Uterus (tissue), 2 donors: ENCODE measurements around the gene FAM3D.

Source experiments
- CTCF ChIP-seq, 4 experiments: fragments of 200-600 bp in 2 of 4; fragments of 450-650 bp in 2 of 4; sonication (generic) in 2 of 4; IDR thresholded peaks; one replicate each; pipeline ENCODE4 v1.5.1; 2016 to 2019; ENCODE audit warnings: antibody characterized with exemption in 4 of 4, mild to moderate bottlenecking in 2 of 4, moderate library complexity in 1 of 4
- POLR2A ChIP-seq, 2 donors: fragments of 450-650 bp; IDR thresholded peaks; one replicate each; pipeline ENCODE4 v1.6.1; 2016; ENCODE audit warnings: antibody characterized with exemption in 2 of 2, mild to moderate bottlenecking in 1 of 2, moderate library complexity in 1 of 2

- TF ChIP-seq CTCF (IDR thresholded peaks at IDR 0.05): no peak
- TF ChIP-seq POLR2A (IDR thresholded peaks at IDR 0.05): no peak
These were observed 41.3 kb downstream of the FAM3D start for GRCh38 chr3:58625196-58625824.
